KOPT-K1 (cell line): ENCODE measurements around the gene NAV3.

ENCODE experiments used
- H3K27ac ChIP-seq: fragments of 200-600 bp; sonication (generic); 2 replicates; pipeline ENCODE4 v1.5.1; 2016; ENCODE audit warnings: antibody characterized with exemption, mild to moderate bottlenecking, low read depth, low read length; ENCODE audit not compliant: poor library complexity, severe bottlenecking
- H3K36me3 ChIP-seq: fragments of 200-600 bp; sonication (generic); 2 replicates; pipeline ENCODE4 v1.5.1; 2017; ENCODE audit warnings: antibody characterized with exemption, mild to moderate bottlenecking, low read length, moderate library complexity; ENCODE audit not compliant: insufficient read depth
- H3K9me3 ChIP-seq: fragments of 200-600 bp; sonication (generic); 2 replicates; pipeline ENCODE4 v1.5.1; 2017; ENCODE audit warnings: antibody characterized with exemption, low read length, mild to moderate bottlenecking; ENCODE audit not compliant: insufficient read depth, poor library complexity, severe bottlenecking

NAV3 gene

DNA sequence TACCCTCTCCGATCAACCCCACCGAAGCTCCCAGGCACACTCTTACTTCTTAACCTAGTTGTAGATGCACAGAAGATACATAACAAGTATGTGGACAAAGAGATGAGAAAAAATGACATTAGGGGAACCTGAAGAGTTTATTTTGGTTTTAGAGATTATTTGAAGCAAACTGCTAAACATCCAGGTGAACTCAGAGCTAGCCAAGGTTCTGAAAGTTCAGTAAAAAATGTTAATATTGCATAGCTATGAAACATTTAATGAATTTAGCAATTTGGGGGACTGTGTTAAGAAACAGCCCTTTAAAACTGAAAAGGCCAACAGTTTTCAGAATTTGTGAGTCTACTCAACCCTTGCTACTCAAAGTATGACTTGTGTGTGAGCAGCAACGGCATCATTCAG is 174.4 kb downstream of the NAV3 start:
- Histone ChIP-seq H3K27ac (no peak overlapping the region), H3K9me3 (no peaks in the 10 kb centered on the region), H3K36me3 (no peaks in the 10 kb centered on the region)

DNA sequence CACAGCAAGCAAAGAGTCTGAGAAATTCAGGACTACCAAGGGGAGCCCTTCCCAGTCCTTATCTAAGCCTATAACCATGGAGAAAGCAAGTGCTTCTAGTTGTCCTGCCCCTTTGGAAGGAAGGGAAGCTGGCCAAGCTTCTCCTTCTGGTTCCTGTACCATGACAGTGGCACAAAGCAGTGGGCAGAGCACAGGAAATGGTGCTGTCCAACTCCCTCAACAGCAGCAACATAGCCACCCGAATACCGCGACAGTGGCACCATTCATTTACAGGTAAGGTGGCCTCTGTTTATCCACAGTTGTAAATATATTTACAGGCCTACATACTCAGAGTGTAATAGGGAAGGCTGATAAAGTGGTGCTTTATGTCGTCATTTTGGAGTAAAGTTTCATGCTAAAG is 176.5 kb downstream of the NAV3 start:
- H3K36me3 ChIP-seq, result no peaks in the 10 kb centered on the region
- peaks cover 2% of the 10 kb centered on the region for H3K9me3 ChIP-seq
- H3K27ac ChIP-seq, result no peak overlapping the region

DNA sequence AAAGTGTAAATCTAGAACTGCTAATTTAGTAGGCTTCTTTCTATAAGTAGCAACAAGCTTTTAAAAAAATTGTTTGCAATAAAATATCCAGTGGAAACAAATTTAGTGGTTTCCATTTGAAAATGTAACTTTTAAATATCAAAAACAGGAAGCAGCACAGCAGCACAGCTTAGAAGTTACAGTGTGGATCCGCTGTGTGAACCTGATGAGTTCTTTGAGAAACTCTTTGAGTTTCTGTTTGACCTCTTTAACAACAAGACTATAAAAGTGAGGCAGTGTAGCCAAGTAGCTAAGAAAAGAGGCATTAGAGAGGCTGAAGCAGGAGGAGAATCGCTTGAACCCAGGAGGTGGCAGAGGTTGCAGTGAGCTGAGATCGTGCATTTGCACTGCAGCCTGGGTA is 178.3 kb downstream of the NAV3 start:
- no peaks in the 10 kb centered on the region for H3K36me3 ChIP-seq
- peaks cover 6% of the 10 kb centered on the region for H3K9me3 ChIP-seq
- no peak overlapping the region for H3K27ac ChIP-seq

DNA sequence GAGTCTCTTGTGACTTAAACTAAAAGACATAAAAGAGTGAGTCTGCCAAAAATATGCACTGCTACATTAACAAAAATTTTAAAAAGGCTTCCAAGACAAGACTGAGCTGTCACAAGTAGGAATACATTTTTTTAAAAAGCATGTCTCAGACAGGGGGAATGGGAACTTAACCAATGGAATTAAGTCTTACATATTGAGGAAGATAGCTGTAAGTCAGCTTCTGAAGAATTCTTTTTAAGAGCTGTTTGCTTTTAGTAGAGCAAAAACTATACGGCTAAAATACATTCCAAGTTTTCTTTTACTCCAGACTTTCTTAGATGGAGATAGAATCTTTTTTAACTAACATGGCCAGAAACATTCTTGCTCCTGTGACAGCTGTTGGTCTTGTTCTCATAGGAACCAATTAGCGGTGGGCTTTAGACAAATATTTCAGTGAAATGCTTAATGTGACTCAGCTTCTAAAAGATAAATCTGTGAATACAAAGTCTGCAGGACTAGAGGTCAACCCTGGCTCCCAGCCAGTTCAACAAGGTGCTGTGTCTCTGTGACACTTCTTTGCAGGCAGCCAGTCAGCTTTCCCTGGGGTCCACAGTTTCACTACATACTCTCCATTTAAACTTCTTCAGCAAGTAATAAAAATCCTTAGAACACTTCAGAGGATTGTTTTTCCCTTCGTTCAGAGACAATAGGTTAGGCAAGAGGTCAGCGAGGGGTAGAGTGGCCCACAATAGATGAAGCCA is 187.6 kb downstream of the NAV3 start:
- Histone ChIP-seq H3K36me3 (no peaks in the 10 kb centered on the region), H3K9me3 (no peaks in the 10 kb centered on the region), H3K27ac (no peak overlapping the region)

DNA sequence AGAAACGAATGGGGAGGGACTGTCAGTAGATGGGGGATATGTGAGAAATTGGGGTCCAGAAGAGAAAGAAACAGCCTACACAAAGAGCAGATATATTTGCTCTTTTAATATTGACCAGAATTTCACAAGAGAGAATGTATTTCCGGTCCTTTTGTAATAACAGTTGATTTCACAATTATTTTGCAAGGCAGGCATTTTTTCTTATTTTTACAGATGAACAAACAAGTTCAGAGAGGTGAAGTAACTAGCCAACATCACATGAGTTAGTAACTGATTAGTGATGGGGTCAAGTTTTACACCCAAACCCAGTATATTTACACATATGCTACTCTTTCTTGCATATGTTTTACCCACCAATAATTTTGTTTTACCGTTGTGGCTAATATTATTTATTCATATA is 188.2 kb downstream of the NAV3 start:
- Histone ChIP-seq H3K9me3 (no peaks in the 10 kb centered on the region), H3K36me3 (no peaks in the 10 kb centered on the region), H3K27ac (no peak overlapping the region)

DNA sequence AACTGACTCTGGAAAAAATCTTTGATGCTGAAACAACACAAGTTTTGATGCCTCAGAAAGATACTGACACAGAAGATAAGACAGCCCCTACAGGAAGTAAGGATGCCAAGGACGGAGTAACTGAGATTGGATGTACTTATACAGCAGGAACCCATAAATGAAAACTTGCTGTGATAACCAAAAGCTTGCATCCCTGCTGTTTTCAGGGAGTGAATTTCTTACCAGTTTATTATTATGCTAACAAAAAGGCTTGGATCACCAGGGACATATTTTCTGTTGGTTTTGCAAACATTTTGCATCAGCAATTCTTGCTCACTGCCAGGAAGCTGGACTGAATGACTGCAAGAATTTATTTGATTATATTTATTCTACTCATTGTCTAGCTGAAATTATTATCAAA is 197.7 kb downstream of the NAV3 start:
- H3K36me3 ChIP-seq, result no peaks in the 10 kb centered on the region
- no peaks in the 10 kb centered on the region for H3K9me3 ChIP-seq
- H3K27ac ChIP-seq, result no peak overlapping the region

DNA sequence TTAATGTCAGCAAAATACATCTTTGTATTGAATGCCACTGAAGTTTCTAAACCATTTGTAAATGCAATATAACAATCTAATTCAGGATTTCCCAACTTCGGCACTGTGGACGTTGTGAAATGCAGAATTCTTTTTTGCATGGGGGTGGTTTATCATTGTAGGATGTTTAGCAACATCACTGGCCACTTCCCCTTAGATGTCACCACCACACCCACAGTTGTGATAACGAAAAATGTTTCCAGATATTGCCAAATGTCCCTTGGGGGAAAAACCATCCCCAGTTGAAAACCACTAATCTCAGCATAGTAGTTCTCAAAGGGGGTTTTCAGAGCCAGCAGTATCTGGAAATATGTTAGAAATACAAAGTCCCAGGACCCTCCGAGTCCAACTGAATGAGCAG is 203.3 kb downstream of the NAV3 start:
- Histone ChIP-seq H3K9me3 (no peaks in the 10 kb centered on the region), H3K36me3 (no peaks in the 10 kb centered on the region), H3K27ac (no peak overlapping the region)

DNA sequence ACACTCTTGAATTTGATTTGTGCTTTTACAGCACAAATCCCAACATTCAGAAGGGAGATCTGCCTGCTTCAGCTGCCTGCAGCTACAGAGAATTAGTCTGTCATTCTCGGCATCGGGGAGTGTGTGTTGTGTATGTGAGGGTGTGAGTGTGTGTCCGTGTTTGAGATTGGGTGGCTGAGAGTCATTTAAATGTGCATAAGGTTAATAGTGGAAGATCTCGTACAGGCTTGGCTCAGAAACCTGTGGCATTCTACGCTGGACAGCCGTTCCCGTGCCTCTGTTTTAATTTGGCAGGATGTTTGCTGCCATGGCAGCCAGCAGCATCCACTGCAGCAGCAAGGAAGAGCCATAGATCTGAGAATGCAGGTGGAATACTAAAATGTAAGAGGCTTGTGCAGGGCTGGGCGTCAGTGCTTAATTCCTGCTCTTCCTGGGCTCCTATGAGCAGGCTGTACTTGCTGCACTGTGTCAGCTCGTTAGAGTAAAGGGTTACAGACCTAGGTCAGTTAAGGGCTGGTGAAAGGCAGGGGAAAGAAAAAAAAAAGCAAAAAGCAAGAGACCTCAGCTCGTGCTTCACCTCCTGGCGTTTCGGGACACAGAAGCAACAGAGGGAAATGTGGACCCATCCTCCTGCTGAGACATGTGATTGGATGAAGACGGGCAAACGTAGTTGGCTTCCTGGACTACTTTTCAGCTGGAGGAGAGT is 205.4 kb downstream of the NAV3 start:
- H3K36me3 ChIP-seq, result no peaks in the 10 kb centered on the region
- H3K27ac ChIP-seq, result no peak overlapping the region
- no peaks in the 10 kb centered on the region for H3K9me3 ChIP-seq

DNA sequence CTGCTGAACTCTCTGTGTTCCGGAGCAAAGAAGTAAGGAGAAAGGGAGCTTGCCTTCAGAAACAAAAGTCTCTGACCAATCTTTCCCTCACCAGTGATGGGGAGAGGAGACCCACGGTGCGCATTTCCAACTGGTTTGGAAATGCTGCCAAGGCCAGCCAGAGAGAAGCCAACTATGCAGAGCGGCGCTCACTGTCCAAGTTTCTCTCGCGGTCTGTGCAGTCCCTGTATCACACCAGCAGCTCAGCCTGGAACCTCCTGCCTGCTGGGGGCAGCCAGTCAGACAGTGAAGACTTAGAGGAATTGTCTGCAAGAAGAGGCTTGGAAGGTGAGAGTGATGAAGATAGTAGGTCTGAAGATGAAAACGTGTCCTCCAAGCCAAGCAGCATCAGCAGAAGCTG is 206.2 kb downstream of the NAV3 start:
- no peaks in the 10 kb centered on the region for H3K9me3 ChIP-seq
- H3K36me3 ChIP-seq, result no peaks in the 10 kb centered on the region
- H3K27ac ChIP-seq, result no peak overlapping the region

DNA sequence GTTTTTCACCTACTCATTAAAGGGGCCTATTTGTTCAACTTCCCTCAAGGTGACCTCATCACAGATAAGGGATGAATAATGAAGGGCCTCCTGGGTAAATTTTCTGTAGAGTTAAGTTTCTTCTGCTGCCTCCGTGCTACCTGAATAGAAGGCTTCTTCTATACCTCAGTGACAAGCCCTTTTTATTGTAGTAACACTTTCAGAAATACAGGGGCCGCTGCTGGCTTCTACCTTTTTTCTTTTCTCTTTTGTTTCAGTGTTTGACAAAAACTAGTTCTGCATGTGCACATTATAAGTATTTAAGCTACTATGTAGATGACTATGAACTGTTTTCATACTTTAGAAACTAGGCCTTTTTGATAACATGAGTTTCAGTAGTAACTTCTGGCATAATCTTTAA is 207.0 kb downstream of the NAV3 start:
- no peaks in the 10 kb centered on the region for H3K36me3 ChIP-seq
- H3K27ac ChIP-seq, result no peak overlapping the region
- no peaks in the 10 kb centered on the region for H3K9me3 ChIP-seq

DNA sequence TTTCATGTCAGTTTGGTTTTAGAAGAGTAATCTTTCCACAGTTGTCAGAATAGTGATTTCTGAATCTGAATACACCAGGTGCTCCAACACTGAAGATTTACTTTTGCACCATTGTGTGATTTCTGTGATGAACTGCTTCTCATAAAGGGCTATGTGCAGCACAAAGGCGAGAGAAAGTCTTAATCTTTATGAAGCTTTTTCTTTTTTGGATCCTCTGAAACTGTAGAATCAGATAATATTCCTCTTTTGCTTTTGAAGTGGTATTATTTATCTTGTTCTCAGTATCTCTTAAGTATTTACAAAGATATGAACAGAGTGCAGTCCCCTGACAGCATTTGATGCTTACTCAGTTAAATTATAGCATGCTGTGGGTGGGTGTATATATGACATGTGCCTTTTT is 207.8 kb downstream of the NAV3 start:
- no peak overlapping the region for H3K27ac ChIP-seq
- H3K36me3 ChIP-seq, result no peaks in the 10 kb centered on the region
- H3K9me3 ChIP-seq, result no peaks in the 10 kb centered on the region

DNA sequence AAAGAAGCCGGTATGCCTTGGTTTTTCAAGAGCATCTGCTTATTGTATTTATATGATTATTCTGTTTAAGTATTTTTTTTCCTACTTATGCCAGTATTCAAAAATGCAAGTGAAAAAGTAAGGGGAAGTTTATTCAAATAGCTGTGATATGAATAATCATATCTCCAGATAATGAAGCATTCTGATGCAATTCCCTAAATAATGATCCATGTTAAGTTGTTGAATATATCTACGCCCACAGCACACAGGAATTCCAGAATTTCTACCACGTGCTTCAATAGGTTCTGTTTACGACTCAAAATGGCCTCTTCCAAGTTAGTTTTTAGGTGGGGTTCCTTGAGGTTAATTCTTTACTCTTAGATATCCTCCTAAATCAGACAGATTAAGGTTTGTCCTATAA is 208.3 kb downstream of the NAV3 start:
- Histone ChIP-seq H3K27ac (no peak overlapping the region), H3K36me3 (no peaks in the 10 kb centered on the region), H3K9me3 (no peaks in the 10 kb centered on the region)

DNA sequence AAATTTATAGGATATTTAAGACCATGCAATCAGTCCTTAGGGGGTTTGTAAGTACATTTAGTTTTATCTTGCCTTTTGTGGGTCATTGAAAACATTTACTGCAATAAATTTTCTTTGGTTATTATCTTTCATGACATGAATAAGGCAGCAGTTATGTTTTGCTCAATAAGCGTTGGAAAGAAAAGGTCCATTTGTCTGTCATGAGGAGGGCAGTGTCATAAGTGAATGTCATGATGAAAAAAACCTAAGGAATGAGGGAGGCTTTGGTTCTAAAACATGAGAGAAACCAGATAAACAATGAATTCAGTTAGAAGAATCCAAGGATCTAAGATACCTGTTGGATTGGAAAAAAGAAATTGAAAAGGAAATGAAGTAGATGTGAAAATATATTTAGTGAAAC is 209.4 kb downstream of the NAV3 start:
- Histone ChIP-seq H3K9me3 (no peaks in the 10 kb centered on the region), H3K36me3 (no peaks in the 10 kb centered on the region), H3K27ac (no peak overlapping the region)

DNA sequence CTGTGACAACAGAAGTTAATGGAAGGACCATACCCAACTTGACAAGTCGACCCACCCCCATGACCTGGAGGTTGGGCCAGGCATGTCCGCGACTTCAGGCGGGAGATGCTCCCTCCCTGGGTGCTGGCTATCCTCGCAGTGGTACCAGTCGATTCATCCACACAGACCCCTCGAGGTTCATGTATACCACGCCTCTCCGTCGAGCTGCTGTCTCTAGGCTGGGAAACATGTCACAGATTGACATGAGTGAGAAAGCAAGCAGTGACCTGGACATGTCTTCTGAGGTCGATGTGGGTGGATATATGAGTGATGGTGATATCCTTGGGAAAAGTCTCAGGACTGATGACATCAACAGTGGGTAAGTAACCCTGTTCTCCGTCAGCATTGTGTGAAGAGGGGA is 220.1 kb downstream of the NAV3 start:
- Histone ChIP-seq H3K36me3 (no peaks in the 10 kb centered on the region), H3K27ac (no peak overlapping the region), H3K9me3 (no peaks in the 10 kb centered on the region)

DNA sequence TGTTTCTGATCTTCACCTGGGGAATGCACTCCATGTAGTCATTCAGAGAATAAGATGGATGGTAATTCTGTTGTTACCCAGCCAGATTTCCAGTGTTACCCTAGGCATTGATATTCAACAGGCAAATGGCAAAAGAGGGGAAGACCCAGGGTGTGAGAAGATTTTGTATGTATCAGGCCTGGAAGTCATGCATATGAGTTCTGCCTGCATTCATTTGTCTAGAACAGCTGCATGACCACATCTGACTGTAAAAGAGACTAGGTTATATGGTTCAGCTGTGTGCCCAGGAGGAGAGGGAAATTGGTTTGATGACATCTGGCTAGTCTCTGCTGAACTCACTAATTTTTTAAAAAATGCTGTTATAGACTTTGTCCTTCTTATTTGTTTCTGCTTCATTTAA is 224.9 kb downstream of the NAV3 start:
- Histone ChIP-seq H3K9me3 (no peaks in the 10 kb centered on the region), H3K36me3 (no peaks in the 10 kb centered on the region), H3K27ac (no peak overlapping the region)

DNA sequence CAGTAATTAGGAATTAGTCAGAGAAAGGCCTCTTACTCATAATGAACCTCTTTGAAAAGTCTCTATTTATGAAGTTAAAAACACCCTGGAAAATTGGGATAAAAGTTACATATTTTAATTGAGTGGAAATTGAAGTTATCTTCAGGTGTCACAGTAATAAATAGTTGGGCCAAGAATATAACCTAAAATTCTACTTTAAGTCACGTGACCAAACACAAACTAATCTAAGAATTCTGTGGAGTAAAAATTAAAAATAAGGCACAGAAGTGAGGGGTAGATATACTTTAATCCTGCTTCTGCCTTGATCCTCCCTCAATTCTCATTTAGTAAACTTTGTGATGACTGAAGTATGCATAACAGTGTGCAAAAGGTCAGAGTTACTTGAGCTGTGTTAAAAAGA is 226.4 kb downstream of the NAV3 start:
- Histone ChIP-seq H3K9me3 (no peaks in the 10 kb centered on the region), H3K27ac (no peak overlapping the region), H3K36me3 (no peaks in the 10 kb centered on the region)
